HG03196 (cell line): ENCODE data around the gene MYOM1.
"Not testable (repeated sequence)": the region's sequence is repeated elsewhere in the genome, so short reads cannot be mapped to it uniquely, and the experiment has no call there.

Source experiments
- ATAC-seq: cut with Tn5 transposase; IDR thresholded peaks from one replicate; pipeline ENCODE4 v1.9.1; 2021; ENCODE audit not compliant: unreplicated experiment

MYOM1 gene

GRCh38 chr18:3092727-3093126 is 127.0 kb downstream of the MYOM1 start:
- no peak for ATAC-seq

- no peak for ATAC-seq
These were observed 130.2 kb downstream of the MYOM1 start for GRCh38 chr18:3089579-3089978.

GRCh38 chr18:3088449-3088848 is 131.3 kb downstream of the MYOM1 start:
- ATAC-seq, result no peak

- no peak for ATAC-seq
These were observed 132.9 kb downstream of the MYOM1 start for GRCh38 chr18:3086871-3087270.

GRCh38 chr18:3085612-3086011 is 134.2 kb downstream of the MYOM1 start:
- ATAC-seq, result no peak

- no peak for ATAC-seq
These were observed 135.6 kb downstream of the MYOM1 start for GRCh38 chr18:3084206-3084605.

GRCh38 chr18:3083766-3084165 is 136.0 kb downstream of the MYOM1 start:
- no peak for ATAC-seq

GRCh38 chr18:3081584-3081991 is 138.2 kb downstream of the MYOM1 start:
- no peak for ATAC-seq

GRCh38 chr18:3079653-3080052 is 140.1 kb downstream of the MYOM1 start:
- no peak for ATAC-seq

GRCh38 chr18:3075491-3075890 is 144.3 kb downstream of the MYOM1 start:
- ATAC-seq, result no peak

GRCh38 chr18:3074087-3074486 is 145.7 kb downstream of the MYOM1 start:
- ATAC-seq, result no peak

- not testable (repeated sequence) for ATAC-seq
These were observed 146.4 kb downstream of the MYOM1 start for GRCh38 chr18:3073353-3073752.

- no peak for ATAC-seq
These were observed 148.1 kb downstream of the MYOM1 start for GRCh38 chr18:3071676-3072075.

GRCh38 chr18:3069671-3070433 is 149.9 kb downstream of the MYOM1 start:
- no peak for ATAC-seq

- ATAC-seq, result no peak
These were observed 152.0 kb downstream of the MYOM1 start for GRCh38 chr18:3067722-3068121.

GRCh38 chr18:3067165-3067661 is 152.6 kb downstream of the MYOM1 start:
- no peak for ATAC-seq

GRCh38 chr18:3066341-3067110 is 153.2 kb downstream of the MYOM1 start:
- ATAC-seq, result no peak

- ATAC-seq, result not testable (repeated sequence)
These were observed 156.0 kb downstream of the MYOM1 start for GRCh38 chr18:3063766-3064165.

GRCh38 chr18:3062798-3063680 is 156.7 kb downstream of the MYOM1 start:
- ATAC-seq, result no peak

GRCh38 chr18:3061581-3062312 is 158.0 kb downstream of the MYOM1 start:
- ATAC-seq, result no peak
